ENCODE data around the gene TMTC2.

The TMTC2 gene

GRCh38 chr12:82998509-82998908, 311.8 kb downstream of the TMTC2 start:
- TF ChIP-seq CTCF (IDR thresholded peaks at IDR 0.05; ENCODE audit: poor library complexity, severe bottlenecking) = no peak
- Histone ChIP-seq H3K9me3 (ENCODE audit: severe bottlenecking) (no peaks in the 10 kb centered on the region), H3K36me3 (ENCODE audit: low read depth) (no peaks in the 10 kb centered on the region), H3K27ac (ENCODE audit: poor library complexity, severe bottlenecking) (no peak overlapping the region), H3K27me3 (ENCODE audit: insufficient read depth, poor library complexity, severe bottlenecking) (no peaks in the 10 kb centered on the region), H3K4me3 (ENCODE audit: severe bottlenecking) (no peak overlapping the region), H3K4me1 (ENCODE audit: insufficient read depth, poor library complexity, severe bottlenecking) (no peaks in the 10 kb centered on the region)
- DNase-seq (ENCODE audit: low spot score) = no peak
- no peak for ATAC-seq (ENCODE audit: low read depth)

GRCh38 chr12:83003026-83003425, 316.3 kb downstream of the TMTC2 start:
- no peaks in the 10 kb centered on the region for H3K9me3 ChIP-seq (ENCODE audit: severe bottlenecking)
- H3K27me3 ChIP-seq (ENCODE audit: insufficient read depth, poor library complexity, severe bottlenecking) = no peaks in the 10 kb centered on the region
- TF ChIP-seq CTCF (IDR thresholded peaks at IDR 0.05; ENCODE audit: poor library complexity, severe bottlenecking) = no peak
- H3K4me3 ChIP-seq (ENCODE audit: severe bottlenecking) = no peak overlapping the region
- no peak for DNase-seq (ENCODE audit: low spot score)
- ATAC-seq (ENCODE audit: low read depth) = no peak
- no peaks in the 10 kb centered on the region for H3K36me3 ChIP-seq (ENCODE audit: low read depth)
- H3K4me1 ChIP-seq (ENCODE audit: insufficient read depth, poor library complexity, severe bottlenecking) = no peaks in the 10 kb centered on the region
- H3K27ac ChIP-seq (ENCODE audit: poor library complexity, severe bottlenecking) = no peak overlapping the region

GRCh38 chr12:83005534-83006197, 319.0 kb downstream of the TMTC2 start:
- H3K27me3 ChIP-seq (ENCODE audit: insufficient read depth, poor library complexity, severe bottlenecking) = no peaks in the 10 kb centered on the region
- ATAC-seq (ENCODE audit: low read depth) (no peak), DNase-seq (ENCODE audit: low spot score) (no peak)
- H3K9me3 ChIP-seq (ENCODE audit: severe bottlenecking) = no peaks in the 10 kb centered on the region
- no peak overlapping the region for H3K27ac ChIP-seq (ENCODE audit: poor library complexity, severe bottlenecking)
- H3K4me1 ChIP-seq (ENCODE audit: insufficient read depth, poor library complexity, severe bottlenecking) = no peaks in the 10 kb centered on the region
- no peak overlapping the region for H3K4me3 ChIP-seq (ENCODE audit: severe bottlenecking)
- no peaks in the 10 kb centered on the region for H3K36me3 ChIP-seq (ENCODE audit: low read depth)
- TF ChIP-seq CTCF (IDR thresholded peaks at IDR 0.05; ENCODE audit: poor library complexity, severe bottlenecking) = no peak

GRCh38 chr12:83008703-83009102, 322.0 kb downstream of the TMTC2 start:
- ATAC-seq (ENCODE audit: low read depth) = no peak

More at GRCh38 chr12:83008703-83009102, 322.0 kb downstream of the TMTC2 start:
- Histone ChIP-seq H3K36me3 (ENCODE audit: low read depth) (no peaks in the 10 kb centered on the region), H3K27ac (ENCODE audit: poor library complexity, severe bottlenecking) (no peak overlapping the region), H3K4me3 (ENCODE audit: severe bottlenecking) (no peak overlapping the region), H3K4me1 (ENCODE audit: insufficient read depth, poor library complexity, severe bottlenecking) (no peaks in the 10 kb centered on the region), H3K27me3 (ENCODE audit: insufficient read depth, poor library complexity, severe bottlenecking) (no peaks in the 10 kb centered on the region), H3K9me3 (ENCODE audit: severe bottlenecking) (no peaks in the 10 kb centered on the region)
- no peak for DNase-seq (ENCODE audit: low spot score)
- TF ChIP-seq CTCF (IDR thresholded peaks at IDR 0.05; ENCODE audit: poor library complexity, severe bottlenecking) = no peak
